ELF-1 (cell line): ENCODE measurements around the gene KCNC3.
A peak's percentile ranks its signal among the peaks of the same experiment; 100 is the strongest.

Experiments
- DNase-seq: peaks from one replicate; pipeline ENCODE4 v3.0.0-alpha.2; 2016; ENCODE audit warnings: low read depth, low spot score

KCNC3 gene

DNA sequence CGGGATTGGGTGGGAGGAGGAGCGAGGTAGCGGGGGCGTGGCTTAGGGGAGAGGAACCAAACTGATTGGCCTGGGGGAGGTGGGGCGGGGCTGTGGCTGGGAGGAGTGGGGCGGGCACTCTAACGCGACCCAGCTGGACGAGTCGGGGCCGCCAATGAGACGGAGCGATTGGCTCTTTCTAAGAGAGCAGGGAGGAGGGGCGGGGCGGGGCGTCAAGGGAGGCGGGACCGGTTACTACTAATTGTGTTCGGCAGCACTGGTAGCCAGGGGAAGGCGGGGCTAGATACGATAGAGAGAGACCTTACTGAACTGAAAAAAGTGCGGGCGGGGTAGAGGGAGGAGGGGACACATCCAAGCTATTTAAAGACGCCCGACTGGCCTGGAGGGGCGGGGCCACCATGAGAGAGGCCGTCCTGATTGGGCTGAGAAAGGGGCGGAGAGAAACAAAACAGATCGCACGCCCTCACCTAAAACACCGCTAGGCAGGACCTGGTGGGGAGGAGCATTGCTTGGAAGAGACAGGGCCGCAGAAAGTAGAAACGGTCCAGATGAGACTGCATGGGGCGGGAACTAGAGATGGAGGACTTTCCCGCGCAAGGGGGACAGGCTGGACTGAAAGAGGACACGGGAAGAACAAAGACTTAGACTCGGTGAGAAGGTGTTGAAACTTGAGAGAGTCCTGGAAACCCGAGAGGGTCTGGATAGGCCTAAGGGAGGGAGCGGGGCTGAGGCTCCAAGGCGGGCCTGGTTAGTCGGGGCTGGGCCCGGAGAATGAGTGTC, at the start of gene KCNC3:
Gene KCNC3 (minus strand): TSS at position 232 of the 780 bp plus-strand sequence. CDS start 295 bp downstream, outside the sequence.
- peak; percentile 100 for DNase-seq

DNA sequence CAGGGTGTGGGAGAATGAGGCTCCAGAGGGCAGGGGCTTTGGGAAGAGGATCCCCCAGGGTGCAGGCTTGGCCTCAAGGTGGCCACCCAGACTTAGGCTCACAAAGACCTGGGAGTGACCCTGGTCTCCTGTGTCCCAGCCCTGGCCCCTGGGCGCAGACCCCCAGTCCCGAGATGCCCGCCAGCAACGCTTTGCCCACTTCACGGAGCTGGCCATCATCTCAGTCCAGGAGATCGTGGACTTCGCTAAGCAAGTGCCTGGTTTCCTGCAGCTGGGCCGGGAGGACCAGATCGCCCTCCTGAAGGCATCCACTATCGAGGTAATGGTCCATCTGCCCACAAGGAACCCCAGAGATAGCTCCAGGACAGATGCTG, 49.7 kb upstream of the KCNC3 start:
- DNase-seq = no peak

DNA sequence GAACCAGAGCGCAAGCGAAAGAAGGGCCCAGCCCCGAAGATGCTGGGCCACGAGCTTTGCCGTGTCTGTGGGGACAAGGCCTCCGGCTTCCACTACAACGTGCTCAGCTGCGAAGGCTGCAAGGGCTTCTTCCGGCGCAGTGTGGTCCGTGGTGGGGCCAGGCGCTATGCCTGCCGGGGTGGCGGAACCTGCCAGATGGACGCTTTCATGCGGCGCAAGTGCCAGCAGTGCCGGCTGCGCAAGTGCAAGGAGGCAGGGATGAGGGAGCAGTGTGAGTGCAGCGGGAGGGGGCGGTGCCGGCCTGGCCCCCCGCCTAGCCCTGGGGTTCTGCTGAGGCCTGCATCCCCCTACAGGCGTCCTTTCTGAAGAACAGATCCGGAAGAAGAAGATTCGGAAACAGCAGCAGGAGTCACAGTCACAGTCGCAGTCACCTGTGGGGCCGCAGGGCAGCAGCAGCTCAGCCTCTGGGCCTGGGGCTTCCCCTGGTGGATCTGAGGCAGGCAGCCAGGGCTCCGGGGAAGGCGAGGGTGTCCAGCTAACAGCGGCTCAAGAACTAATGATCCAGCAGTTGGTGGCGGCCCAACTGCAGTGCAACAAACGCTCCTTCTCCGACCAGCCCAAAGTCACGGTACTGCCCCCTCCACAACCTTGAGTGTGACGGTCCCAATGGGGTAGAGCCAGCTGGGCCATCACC, 49.1 kb upstream of the KCNC3 start:
- no peak for DNase-seq

DNA sequence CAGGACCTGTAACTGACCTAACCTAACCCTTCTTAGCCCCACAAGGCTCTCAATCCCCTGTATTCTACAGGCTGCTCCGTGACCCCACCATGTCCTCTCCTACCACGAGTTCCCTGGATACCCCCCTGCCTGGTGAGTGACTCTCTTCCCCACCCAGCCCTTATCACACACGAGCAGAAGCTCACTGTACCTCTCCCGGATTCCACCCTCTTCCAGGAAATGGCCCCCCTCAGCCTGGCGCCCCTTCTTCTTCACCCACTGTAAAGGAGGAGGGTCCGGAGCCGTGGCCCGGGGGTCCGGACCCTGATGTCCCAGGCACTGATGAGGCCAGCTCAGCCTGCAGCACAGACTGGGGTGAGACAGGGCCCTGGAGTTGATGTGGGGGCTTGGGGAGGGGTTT, 48.3 kb upstream of the KCNC3 start:
- no peak for DNase-seq

DNA sequence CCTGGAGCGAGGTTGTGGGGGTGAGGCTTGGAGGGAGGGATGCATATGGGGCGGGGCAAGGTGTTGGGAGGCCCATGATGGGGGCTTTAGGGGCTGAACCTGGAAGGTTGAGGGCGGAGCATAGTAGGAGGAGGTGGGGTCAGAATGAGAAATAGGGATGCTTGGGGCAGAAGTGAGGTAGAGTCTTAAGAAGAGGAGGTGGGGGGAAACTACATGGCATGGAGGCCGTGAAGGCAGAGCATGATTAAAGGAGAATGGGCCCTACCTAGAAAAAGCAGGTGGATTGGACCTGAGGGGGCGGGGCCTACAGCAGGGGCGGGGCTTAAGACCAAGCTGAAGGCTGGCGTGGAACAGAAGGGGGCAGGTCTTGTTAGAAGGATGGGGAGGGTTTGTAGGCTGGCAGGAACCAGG, 47.9 kb upstream of the KCNC3 start:
- peak; percentile 68 for DNase-seq

DNA sequence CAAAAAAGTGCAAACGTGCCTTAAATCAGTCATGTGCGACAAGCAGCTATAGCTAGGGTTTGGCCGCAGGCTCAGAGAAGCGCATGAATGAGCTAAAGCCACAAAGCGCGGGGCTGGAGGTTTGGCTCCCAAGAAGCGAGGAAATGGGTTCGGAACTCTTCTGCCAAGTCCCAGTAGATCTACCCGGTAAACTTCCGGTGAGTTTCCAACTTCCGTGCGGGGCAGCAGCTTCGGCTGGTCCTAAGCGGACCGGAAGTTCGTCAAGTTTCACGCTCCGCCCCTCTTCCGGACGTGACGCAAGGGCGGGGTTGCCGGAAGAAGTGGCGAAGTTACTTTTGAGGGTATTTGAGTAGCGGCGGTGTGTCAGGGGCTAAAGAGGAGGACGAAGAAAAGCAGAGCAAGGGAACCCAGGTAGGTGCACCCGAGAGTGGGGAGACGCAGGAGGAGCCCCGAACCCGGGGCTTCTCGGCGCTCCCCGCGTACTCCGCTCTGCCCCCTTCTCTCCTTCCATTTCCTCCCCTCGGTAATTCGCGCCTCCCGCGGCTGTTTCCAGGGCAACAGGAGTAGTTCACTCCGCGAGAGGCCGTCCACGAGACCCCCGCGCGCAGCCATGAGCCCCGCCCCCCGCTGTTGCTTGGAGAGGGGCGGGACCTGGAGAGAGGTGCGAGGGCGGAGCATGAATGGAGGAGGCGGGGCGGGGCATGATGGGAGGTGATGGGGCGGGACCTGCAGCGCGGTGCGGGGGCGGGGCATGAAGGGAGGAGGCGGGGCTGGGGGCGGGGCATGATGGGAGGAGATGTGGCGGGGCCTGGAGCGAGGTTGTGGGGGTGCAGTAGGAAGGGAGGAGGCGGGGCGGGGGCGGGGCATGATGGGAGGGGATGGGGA, 47.2 kb upstream of the KCNC3 start, which contains the start of gene NR1H2:
Gene NR1H2 (plus strand): TSS at position 292 of the 885 bp plus-strand sequence. CDS start 1,149 bp downstream, outside the sequence.
- peak; percentile 98 for DNase-seq

DNA sequence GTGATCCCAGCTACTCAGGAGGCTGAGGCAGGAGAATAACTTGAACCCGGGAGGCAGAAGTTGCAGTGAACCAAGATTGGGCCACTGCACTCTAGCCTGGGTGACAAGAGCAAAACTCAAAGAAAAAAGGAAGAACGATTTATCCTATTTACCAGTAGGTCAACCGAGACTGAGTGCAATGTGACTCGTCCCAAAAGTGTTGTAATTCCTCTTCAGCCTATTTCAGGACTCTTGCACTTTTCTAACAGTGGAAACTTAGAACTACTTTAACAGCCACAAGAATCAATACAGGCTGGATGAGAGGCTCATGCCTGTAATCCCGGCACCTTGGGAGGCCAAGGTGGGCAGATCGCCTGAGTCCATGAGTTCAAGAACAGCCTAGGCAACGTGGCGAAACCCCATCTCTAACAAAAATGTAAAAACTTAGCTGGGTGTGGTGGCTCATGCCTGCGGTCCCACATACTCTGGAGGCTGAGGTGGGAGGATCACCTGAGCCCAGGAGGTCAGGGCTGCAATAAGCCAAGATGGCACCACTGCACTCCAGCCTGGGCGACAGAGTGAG, 42.8 kb upstream of the KCNC3 start:
- DNase-seq = no peak

DNA sequence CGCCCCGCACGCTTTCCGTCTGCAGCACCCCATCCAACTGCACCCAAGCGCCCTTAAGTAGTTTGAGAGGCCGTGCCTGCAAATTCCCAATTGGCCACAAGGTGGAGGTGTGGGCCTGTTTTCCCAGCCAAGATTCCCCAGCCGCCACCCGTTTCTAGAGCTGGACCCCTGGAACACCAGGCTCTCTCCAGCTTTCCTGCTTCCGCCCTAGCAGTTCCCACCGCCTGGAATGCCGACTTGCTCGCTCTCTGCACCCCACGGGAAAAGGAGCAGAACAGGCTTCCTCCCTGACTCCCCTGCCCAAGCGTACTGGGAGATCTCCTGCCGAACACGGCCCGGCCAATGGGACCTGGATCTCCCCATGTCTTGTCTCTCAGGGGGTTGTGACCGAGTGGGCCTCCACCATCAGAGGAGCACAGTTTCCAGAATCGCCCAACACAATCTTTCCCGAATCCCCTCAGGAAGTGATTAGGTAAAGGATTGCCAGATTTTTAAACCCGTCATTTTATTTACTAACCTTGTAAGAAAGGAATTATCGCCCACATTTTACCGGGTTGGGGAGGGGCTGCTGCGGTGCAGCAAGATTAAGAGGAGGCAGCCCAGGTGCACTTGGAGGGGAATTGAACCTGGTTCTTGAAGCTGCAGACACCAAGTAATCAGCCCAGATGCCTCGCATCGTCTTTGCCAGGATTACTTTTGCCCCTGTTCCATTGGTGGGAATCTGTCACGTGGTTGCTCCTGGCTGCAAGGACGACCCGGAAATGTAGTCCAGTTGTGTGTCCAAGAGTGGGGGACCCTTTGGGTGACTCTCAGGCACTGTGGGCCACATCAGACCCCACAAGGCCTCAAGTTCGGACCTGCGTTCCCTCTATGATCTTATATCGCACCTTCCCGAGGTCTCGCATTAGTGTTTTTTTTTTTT, 39.7 kb upstream of the KCNC3 start:
- DNase-seq = peak; percentile 97

DNA sequence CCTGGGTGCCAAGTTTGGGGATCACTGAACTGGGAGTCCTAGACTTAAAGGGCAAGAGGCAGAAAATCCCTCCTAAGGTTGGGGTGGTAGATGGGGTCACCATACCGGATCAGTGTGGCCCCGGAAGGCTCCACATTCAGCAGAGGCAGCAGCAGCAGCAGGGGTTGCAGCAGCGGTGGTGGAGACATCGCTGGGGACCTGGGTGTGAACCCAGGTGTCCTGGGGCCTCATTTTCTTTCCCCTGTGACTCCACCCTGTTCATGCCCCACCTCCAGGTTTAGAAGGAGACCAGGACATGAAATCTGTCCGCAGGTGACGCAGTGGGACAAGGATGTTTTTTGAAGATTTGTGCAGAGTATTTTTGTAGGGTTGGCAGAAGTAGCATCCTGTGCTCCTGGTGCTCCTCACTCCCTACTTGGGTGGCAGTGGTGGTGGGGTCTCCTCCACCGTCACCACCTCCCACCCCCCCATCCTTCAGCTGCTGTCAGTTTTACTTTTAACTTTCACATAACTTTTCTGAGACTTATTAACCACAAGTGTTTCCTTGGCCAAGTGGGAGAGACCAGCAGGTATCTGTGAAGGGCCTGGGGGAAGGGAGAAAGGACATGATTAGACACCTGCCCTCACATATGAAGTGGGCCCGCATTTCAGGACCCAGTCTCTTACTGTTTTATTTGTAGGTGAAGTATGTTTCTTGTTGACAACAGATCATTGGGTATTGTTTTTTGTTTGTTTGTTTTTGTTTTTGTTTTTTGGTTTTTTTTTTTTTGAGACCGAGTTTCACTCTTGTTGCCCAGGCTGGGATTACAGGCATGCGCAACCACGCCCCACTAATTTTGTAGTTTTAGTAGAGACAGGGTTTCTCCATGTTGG, 36.5 kb upstream of the KCNC3 start, which contains the start of gene NAPSA:
Gene NAPSA (minus strand): TSS at position 206 of the 873 bp plus-strand sequence. CDS start 18 bp downstream, at position 188.
- DNase-seq = no peak

DNA sequence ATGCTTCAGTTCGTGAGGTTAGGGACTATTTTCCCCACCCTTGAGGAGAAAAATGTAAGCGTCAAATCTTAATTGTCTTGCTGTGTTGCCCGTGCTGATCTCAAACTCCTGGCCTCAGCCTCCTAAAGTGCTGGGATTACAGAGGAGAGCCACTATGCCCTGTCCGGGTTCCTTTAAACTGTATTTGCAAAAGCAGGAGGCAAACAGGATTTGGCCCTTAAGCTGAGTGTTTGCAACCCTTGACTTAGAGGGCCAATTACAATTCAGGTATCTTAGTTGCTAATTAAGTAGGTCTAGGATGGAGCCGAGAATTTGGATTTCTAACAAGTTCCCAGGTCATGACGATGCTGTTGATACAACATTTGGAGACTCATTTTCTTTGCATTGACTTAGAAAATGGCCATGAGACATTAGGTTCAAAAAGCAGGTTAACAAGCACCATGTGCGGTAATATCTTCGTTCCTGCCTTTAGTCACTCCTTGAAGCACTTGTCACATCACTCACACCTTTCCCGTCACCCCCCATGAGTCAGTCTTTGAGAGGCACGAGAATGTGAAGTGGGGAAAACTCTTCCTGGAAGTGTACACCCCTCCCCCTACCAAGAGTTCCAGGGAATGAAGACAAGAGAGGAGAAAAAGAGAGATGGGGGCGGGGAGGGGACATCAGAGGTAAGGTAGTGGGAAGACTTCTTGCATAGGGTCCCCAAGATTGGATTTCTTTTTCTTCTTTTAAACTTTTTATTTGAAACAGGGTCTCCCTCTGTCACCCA, 33.7 kb upstream of the KCNC3 start:
- DNase-seq = no peak

DNA sequence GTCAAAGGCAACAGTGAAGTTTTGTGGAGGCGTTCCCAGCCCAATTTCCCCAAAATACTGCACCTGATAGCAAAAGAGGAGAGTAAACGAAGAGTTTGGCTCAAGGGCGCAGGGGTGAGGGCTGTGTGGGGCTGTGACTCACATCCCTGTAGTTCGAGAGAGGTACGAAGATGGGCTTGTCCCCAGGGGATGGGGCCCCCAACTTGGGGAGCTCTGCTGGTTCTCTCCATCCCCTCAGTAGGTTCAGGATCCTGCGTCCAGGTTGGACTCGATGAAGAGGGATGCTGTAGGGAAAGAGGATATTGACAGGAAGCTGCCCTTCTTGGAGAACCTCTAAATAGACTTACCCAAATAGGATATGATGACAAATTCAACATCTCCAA, 32.8 kb upstream of the KCNC3 start:
- no peak for DNase-seq

DNA sequence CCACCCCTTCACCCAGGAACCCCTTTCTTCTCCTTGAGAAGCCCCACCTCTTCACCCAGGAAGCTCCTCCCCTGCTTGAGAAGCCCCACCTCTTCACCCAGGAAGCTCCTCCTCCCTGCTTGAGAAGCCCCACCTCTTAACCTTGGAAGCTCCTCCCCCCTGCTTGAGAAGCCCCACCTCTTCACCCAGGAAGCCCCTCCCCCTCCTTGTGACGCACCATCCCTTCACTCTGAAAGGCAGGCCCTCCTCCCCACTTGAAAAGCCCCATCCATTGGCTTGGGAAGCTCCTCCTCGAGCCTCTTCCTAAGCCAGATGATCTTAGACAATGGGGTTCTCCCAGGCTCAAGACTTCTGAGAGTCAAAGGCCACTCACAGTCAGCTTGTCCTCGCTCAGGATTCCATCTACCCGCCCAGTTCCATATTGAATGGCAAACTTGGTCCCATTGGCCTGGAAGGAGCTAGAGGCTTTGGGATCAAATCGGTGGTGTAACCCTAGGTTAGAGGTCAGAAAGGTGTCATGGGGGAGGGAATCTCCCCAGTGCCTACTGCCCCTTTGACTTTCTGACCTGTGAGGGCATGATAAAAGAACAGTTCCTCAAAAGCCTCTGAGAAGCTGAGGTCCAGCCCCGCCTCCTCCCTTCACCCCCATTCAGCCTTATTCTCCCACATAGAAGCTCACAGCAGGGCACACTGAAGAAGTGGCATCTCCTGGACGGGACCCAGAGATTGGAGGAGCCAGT, 32.3 kb upstream of the KCNC3 start:
- DNase-seq = peak; percentile 15

DNA sequence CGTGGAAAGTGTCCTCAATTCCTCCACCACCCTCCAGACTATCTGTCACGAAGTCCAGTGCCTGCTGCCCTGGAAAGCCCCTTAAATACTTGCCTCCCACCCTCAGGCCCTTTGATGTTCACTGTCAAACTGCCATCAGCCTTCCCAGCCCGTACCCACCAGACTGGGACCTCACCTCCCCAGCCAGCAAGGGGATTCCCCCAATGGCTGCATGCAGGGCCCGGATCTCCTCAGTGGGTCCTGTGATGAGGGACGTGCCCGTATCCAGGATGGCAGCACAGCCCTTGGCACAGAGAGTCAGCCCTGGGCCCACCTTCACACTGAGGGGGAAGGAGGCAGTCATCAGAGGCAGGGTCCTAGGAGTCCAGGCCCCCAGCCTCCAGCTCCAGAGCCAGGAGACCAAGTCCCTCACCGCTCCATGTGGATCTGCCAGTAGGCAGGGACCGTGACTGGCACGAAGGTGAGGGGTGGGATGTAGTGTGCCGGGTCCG, 30.2 kb upstream of the KCNC3 start:
- no peak for DNase-seq

DNA sequence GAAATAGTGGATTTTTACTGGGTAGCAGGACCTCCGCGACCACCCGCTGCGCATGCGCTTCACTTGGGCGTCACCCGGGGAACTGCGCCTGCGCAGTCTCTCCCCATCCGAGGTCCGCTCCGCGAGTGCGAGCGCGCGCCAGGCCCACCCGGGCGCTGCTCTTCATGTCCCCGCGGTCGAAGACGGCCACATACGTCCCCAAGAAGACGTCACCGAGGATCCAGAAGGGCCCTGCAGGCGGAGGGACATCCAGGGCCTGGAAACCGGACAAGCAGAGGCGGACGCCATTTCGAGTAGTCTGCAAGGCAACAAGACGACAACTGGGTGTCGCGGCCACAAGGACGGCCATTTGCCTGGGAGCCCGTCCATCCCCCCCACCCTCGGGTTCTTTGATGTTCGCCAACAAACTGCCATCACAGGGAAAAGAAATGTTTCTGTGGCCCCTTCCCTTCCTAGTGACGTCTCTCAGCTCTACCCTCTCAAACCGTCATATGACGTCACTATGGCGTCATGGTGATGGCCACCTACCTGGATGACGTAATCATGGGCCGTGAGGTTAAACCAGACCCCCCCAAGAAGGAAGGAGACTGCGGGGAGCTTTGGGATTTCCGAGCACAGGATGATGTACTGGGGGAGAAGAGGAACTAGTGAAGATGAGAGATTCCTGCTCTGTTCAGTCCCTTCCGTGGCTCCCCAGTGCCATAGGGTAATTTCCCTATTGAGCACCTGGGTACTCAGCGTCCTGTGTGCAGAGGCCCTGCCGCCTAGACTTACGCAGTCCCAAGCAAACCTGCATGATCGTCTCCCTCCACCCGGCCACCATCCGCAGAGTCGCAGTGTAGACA, 29.5 kb upstream of the KCNC3 start:
- DNase-seq = peak; percentile 86

DNA sequence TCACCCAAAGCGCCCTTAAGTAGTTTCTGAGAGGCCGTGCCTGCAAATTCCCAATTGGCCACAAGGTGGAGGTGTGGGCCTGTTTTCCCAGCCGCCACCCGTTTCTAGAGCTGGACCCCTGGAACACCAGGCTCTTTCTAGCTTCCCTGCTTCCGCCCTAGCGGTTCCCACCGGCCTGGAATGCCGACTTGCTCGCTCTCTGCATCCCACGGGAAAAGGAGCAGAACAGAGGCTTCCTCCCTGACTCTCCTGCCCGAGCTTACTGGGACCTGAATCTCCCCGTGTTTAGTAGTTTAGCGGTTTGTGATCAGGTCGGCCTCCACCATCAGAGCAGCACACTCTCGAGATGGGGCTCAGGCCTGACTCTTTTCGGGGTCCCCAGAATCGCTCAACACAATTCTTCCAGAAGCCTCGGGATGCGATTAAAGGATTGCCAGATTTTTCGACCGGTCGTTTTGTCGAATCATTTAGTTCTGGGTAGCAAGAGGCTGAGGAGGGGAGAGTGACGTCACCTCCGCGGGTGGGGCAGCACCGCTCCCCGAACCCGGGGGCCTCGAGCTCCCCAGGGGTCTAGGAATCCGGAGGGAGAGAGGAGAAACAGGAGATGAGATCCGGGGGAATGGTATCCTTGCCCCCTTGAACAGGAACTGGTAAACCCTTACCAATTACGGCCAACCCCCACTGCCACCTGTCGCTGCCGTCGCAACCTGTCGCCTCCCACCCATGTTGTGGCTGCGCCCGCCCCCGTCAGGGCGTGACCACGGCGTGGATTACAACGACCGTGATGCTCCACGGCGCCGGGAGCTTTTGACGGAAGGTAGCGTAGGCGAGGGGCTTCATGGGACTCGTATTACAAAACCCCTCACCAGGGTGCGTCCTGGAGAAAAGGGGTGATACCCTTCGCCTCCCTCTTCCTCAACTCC, 28.3 kb upstream of the KCNC3 start:
- DNase-seq = peak; percentile 95

DNA sequence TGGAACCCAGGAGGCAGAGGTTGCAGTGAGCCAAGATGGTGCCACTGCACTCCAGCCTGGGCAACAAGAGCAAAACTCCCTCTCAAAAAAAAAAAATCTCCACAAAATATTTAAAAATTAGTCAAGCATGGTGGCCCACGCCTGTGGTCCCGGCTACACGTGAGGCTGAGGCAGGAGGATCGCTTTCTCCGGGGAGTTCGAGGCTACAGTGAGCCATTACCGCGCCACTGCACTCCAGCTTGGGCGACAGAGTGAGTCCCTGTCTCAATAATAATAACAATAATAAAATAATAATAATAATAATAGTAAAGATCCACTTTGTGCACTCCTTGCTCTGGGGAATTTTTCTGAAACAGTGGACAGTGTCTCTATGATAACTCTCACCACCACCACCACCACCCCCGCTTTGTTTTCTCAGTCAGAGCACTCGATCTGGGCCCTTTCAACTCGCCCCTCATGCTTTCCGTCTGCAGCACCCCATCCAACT, 27.6 kb upstream of the KCNC3 start:
- no peak for DNase-seq
